HepG2 (cell line): ENCODE results near the gene THRA. TPM values are rescaled to one million over a fixed set of nuclear protein-coding genes. Genes with fewer than 3 reads are reported as not detected.

Experiments
- ARID5B ChIP-seq: IDR thresholded peaks from 2 replicates; pipeline ENCODE4 v1.4.0; 2020; ENCODE audit warnings: mild to moderate bottlenecking, missing genetic modification reagents
- BRD4 ChIP-seq: sonication (generic); formaldehyde crosslinking; IDR thresholded peaks from 2 replicates; pipeline ENCODE4 v1.4.0; 2020; ENCODE audit warnings: missing genetic modification reagents
- CEBPZ ChIP-seq: IDR thresholded peaks from 2 replicates; pipeline ENCODE4 v1.6.1; 2012; ENCODE audit warnings: low read length, improper control_type of control experiment
- CERS6 ChIP-seq: sonication (generic); formaldehyde crosslinking; IDR thresholded peaks from 2 replicates; pipeline ENCODE4 v1.5.0; 2020; ENCODE audit warnings: missing genetic modification reagents
- DR1 ChIP-seq: sonication (generic); formaldehyde crosslinking; IDR thresholded peaks from 2 replicates; pipeline ENCODE4 v1.8.0; 2021; ENCODE audit warnings: mild to moderate bottlenecking, missing genetic modification reagents, inconsistent platforms
- EP300 ChIP-seq, 3 experiments: sonication (generic) in 1 of 3; formaldehyde crosslinking in 1 of 3; IDR thresholded peaks; 2 replicates each; pipeline versions ENCODE4 v1.5.1 to v1.6.1; 2011 to 2020; ENCODE audit warnings: low read depth in 2 of 3, low read length in 2 of 3, borderline replicate concordance in 1 of 3, improper control_type of control experiment in 1 of 3, mild to moderate bottlenecking in 1 of 3, missing genetic modification reagents in 1 of 3, moderate library complexity in 1 of 3
- IKZF5 ChIP-seq: IDR thresholded peaks from 2 replicates; pipeline ENCODE4 v1.6.1; 2018; ENCODE audit warnings: missing genetic modification reagents, mild to moderate bottlenecking, missing compliant biosample characterization
- MAF1 ChIP-seq: sonication (generic); formaldehyde crosslinking; IDR thresholded peaks from 2 replicates; pipeline ENCODE4 v1.5.0; 2020; ENCODE audit warnings: missing genetic modification reagents, borderline replicate concordance
- NCOA1 ChIP-seq: sonication (generic); formaldehyde crosslinking; IDR thresholded peaks from 2 replicates; pipeline ENCODE4 v1.9.0; 2021; ENCODE audit warnings: missing genetic modification reagents
- PRMT3 ChIP-seq: sonication (generic); formaldehyde crosslinking; IDR thresholded peaks from 2 replicates; pipeline ENCODE4 v1.8.1; 2022; ENCODE audit warnings: low read depth, mild to moderate bottlenecking, moderate library complexity, missing genetic modification reagents, borderline replicate concordance
- SOX13 ChIP-seq, 3 experiments: fragments of 450-650 bp in 1 of 3; sonication (generic) in 1 of 3; formaldehyde crosslinking in 1 of 3; IDR thresholded peaks in 2 of 3; conservative IDR thresholded peaks in 1 of 3; 2 replicates each; pipeline versions ENCODE4 v1.5.0 to v1.6.1; 2016 to 2020; ENCODE audit warnings: antibody characterized with exemption in 1 of 3, mild to moderate bottlenecking in 1 of 3, missing compliant biosample characterization in 1 of 3, missing genetic modification reagents in 1 of 3, moderate library complexity in 1 of 3
- U2AF1 ChIP-seq: fragments of 200-400 bp; formaldehyde crosslinking; optimal IDR thresholded peaks from 2 replicates; pipeline ENCODE3; 2017; ENCODE audit warnings: mild to moderate bottlenecking, low read depth, low read length
- XBP1 ChIP-seq: sonication (generic); formaldehyde crosslinking; IDR thresholded peaks from 2 replicates; pipeline ENCODE4 v1.5.0; 2020; ENCODE audit warnings: missing genetic modification reagents
- ZBTB8A ChIP-seq: sonication (generic); formaldehyde crosslinking; IDR thresholded peaks from 2 replicates; pipeline ENCODE4 v1.4.0; 2020; ENCODE audit warnings: mild to moderate bottlenecking, low read depth, missing genetic modification reagents, borderline replicate concordance
- ZNF3 ChIP-seq: IDR thresholded peaks from 2 replicates; pipeline ENCODE4 v1.7.0; 2017; ENCODE audit warnings: inconsistent platforms
- ZNF326 ChIP-seq: sonication (generic); formaldehyde crosslinking; IDR thresholded peaks from 2 replicates; pipeline ENCODE4 v1.4.0; 2020; ENCODE audit warnings: missing genetic modification reagents, borderline replicate concordance
- ZNF343 ChIP-seq: sonication (generic); formaldehyde crosslinking; IDR thresholded peaks from 2 replicates; pipeline ENCODE4 v1.4.0; 2020; ENCODE audit warnings: mild to moderate bottlenecking, missing genetic modification reagents
- ZNF501 ChIP-seq: sonication (generic); formaldehyde crosslinking; IDR thresholded peaks from 2 replicates; pipeline ENCODE4 v1.5.1; 2020; ENCODE audit warnings: mild to moderate bottlenecking, moderate library complexity, missing genetic modification reagents
- polyA plus RNA-seq, 8 experiments: library from polyadenylated mRNA; depleted of rRNA in 3 of 8; stranded (reverse) in 7 of 8; unstranded in 1 of 8; fragments of >200 nt; fragmentation: Illumina TruSeq in 4 of 8; extraction: Trizol in 4 of 8; gene quantifications; 2 replicates each; pipeline versions ENCODE4 v1.2.1 to v1.2.3, GENCODE V29; 2011 to 2016; ENCODE audit warnings: low read depth in 4 of 8, missing spikeins in 1 of 8, mixed read lengths in 1 of 8; ENCODE audit not compliant: insufficient read depth in 1 of 8
- total RNA-seq, 5 experiments: library from RNA; depleted of rRNA; stranded (reverse); fragments of >200 nt; fragmentation: Illumina TruSeq; extraction: Trizol; gene quantifications; 2 replicates each; pipeline ENCODE4 v1.2.3, GENCODE V29; 2016; ENCODE audit warnings: low read depth in 1 of 5

Gene THRA
- total and polyA plus RNA-seq, 2 of the 13 experiments (the other 11 are each of a cell fraction or from before 2014, with no cell fraction given) = 8.0 to 9.9 TPM

GRCh38 chr17:40014375-40014980, 48.3 kb upstream of the THRA start (continued):
- TF ChIP-seq IKZF5 = 0 out of 2 replicates have a peak, but pooled peaks have one; percentile 10
- peak; percentile 9; the same call in 1 of the 2 replicates for TF ChIP-seq ZNF501
- peak; percentile 24; the same call in 1 of the 2 replicates for TF ChIP-seq ARID5B
- TF ChIP-seq CEBPZ = no peak
- 0 out of 2 replicates have a peak, but pooled peaks have one; percentile 19 for TF ChIP-seq NCOA1 (CRISPR knock-in tag)
- no peak for TF ChIP-seq ZNF343
- TF ChIP-seq EP300 (IDR thresholded peaks at IDR 0.05; ENCODE audit: low read depth in 2 of 2, low read length in 2 of 2) = peak in 1 of 2 experiments; percentile 10; a peak in 1 of 4 replicates
- no peak for TF ChIP-seq EP300 (CRISPR knock-in tag; IDR thresholded peaks at IDR 0.05; ENCODE audit: borderline replicate concordance)
- TF ChIP-seq MAF1 = 0 out of 2 replicates have a peak, but pooled peaks have one; percentile 32
- TF ChIP-seq ZNF326 (CRISPR knock-in tag) = no peak
- no peak for TF ChIP-seq ZNF3 (CRISPR knock-in tag)
- TF ChIP-seq XBP1 (CRISPR knock-in tag) = no peak
- no peak for TF ChIP-seq PRMT3 (CRISPR knock-in tag)
- TF ChIP-seq U2AF1 = no peak
- TF ChIP-seq CERS6 = no peak
- 0 out of 2 replicates have a peak, but pooled peaks have one; percentile 45 for TF ChIP-seq BRD4 (CRISPR knock-in tag)
- no peak for TF ChIP-seq DR1 (CRISPR knock-in tag)
- TF ChIP-seq SOX13 (IDR thresholded peaks at IDR 0.05) = no peak
- TF ChIP-seq SOX13 (CRISPR knock-in tag; conservative IDR thresholded peaks at IDR 0.05 in 1 of 2, IDR thresholded peaks at IDR 0.05 in 1 of 2) = no peak
- no peak for TF ChIP-seq ZBTB8A (CRISPR knock-in tag)
